HEK293 (cell line): ENCODE results near the gene PLEKHA6.
A peak's percentile ranks its signal among the peaks of the same experiment; 100 is the strongest.

Experiments used
- CTCF ChIA-PET: fragments of 350-600 bp; formaldehyde crosslinking; extraction: SDS; loops from one replicate; lab custom pipeline; 2021; ENCODE audit warnings: antibody characterized with exemption; lab: Yijun Ruan, JAX
- POLR2A ChIA-PET: fragments of 300-600 bp; formaldehyde crosslinking; extraction: SDS; loops from one replicate; lab custom pipeline; 2020; ENCODE audit warnings: antibody characterized with exemption, inconsistent platforms; lab: Yijun Ruan, JAX
- H3K27ac ChIP-seq: fragments of 200-500 bp; sonication (Bioruptor generic); 2 replicates; pipeline ENCODE4 v1.5.1; 2014; ENCODE audit warnings: low read depth, low read length, control low read depth, inconsistent platforms; ENCODE audit errors: extremely low read depth
- H3K36me3 ChIP-seq, 2 experiments: fragments of 200-500 bp in 1 of 2; sonication (Bioruptor generic) in 1 of 2; 1 replicate in 1 of 2; 2 replicates in 1 of 2; pipeline ENCODE4 v1.5.1; 2014 to 2017; ENCODE audit warnings: inconsistent platforms in 2 of 2, low read length in 2 of 2; ENCODE audit not compliant: control insufficient read depth in 2 of 2, insufficient read depth in 1 of 2
- H3K4me1 ChIP-seq: fragments of 200-500 bp; sonication (Bioruptor generic); 2 replicates; pipeline ENCODE4 v1.5.1; 2014; ENCODE audit warnings: mild to moderate bottlenecking, low read length, inconsistent platforms; ENCODE audit not compliant: control insufficient read depth, insufficient read depth
- H3K4me3 ChIP-seq: 2 replicates; pipeline ENCODE4 v1.5.1; 2011; ENCODE audit warnings: low read depth, mild to moderate bottlenecking, control low read depth, low read length, moderate library complexity
- H3K9me3 ChIP-seq: fragments of 200-500 bp; sonication (Bioruptor generic); 2 replicates; pipeline ENCODE4 v1.5.1; 2014; ENCODE audit warnings: low read depth, low read length, inconsistent platforms; ENCODE audit not compliant: control insufficient read depth, insufficient read depth
- BCL11B ChIP-seq: fragments of 450-650 bp; formaldehyde crosslinking; IDR thresholded peaks from 2 replicates; pipeline ENCODE4 v1.5.1; 2016; ENCODE audit warnings: low read depth, missing biosample characterization, missing genetic modification characterization
- CTCF ChIP-seq: fragments of 450-650 bp; formaldehyde crosslinking; IDR thresholded peaks from 2 replicates; pipeline ENCODE4 v1.5.1; 2016; ENCODE audit warnings: missing biosample characterization, missing genetic modification characterization
- GLIS1 ChIP-seq: fragments of 450-650 bp; formaldehyde crosslinking; IDR thresholded peaks from 2 replicates; pipeline ENCODE4 v1.5.1; 2016; ENCODE audit warnings: missing biosample characterization, missing genetic modification characterization
- GLIS2 ChIP-seq: fragments of 450-650 bp; formaldehyde crosslinking; IDR thresholded peaks from 2 replicates; pipeline ENCODE4 v1.5.1; 2016; ENCODE audit warnings: missing biosample characterization, missing genetic modification characterization
- IKZF3 ChIP-seq: fragments of 450-650 bp; IDR thresholded peaks from 2 replicates; pipeline ENCODE4 v1.5.0; 2018; ENCODE audit warnings: missing biosample characterization, mild to moderate bottlenecking, missing genetic modification characterization, moderate library complexity
- INSM2 ChIP-seq: fragments of 450-650 bp; formaldehyde crosslinking; IDR thresholded peaks from 2 replicates; pipeline ENCODE4 v1.5.1; 2016; ENCODE audit warnings: missing biosample characterization, missing genetic modification characterization
- PATZ1 ChIP-seq: fragments of 450-650 bp; formaldehyde crosslinking; IDR thresholded peaks from 2 replicates; pipeline ENCODE4 v1.5.1; 2016; ENCODE audit warnings: missing biosample characterization, missing genetic modification characterization
- SCRT2 ChIP-seq: fragments of 450-650 bp; formaldehyde crosslinking; IDR thresholded peaks from 2 replicates; pipeline ENCODE4 v1.5.1; 2016; ENCODE audit warnings: missing biosample characterization, missing genetic modification characterization
- WT1 ChIP-seq: fragments of 450-650 bp; formaldehyde crosslinking; IDR thresholded peaks from 2 replicates; pipeline ENCODE4 v1.5.1; 2016; ENCODE audit warnings: missing biosample characterization, missing genetic modification characterization
- ZBTB17 ChIP-seq: fragments of 450-650 bp; formaldehyde crosslinking; IDR thresholded peaks from 2 replicates; pipeline ENCODE4 v1.5.1; 2016; ENCODE audit warnings: missing biosample characterization, missing genetic modification characterization
- ZBTB48 ChIP-seq: fragments of 450-650 bp; formaldehyde crosslinking; IDR thresholded peaks from 2 replicates; pipeline ENCODE4 v1.5.1; 2016; ENCODE audit warnings: missing biosample characterization, missing genetic modification characterization
- ZNF132 ChIP-seq: fragments of 450-650 bp; formaldehyde crosslinking; IDR thresholded peaks from 2 replicates; pipeline ENCODE4 v1.5.1; 2017; ENCODE audit warnings: missing biosample characterization, missing genetic modification characterization, borderline replicate concordance
- ZNF391 ChIP-seq: fragments of 450-650 bp; formaldehyde crosslinking; IDR thresholded peaks from 2 replicates; pipeline ENCODE4 v1.5.1; 2016; ENCODE audit warnings: low read depth, missing biosample characterization, missing genetic modification characterization, borderline replicate concordance
- ZNF398 ChIP-seq: fragments of 450-650 bp; formaldehyde crosslinking; IDR thresholded peaks from 2 replicates; pipeline ENCODE4 v1.5.1; 2017; ENCODE audit warnings: missing biosample characterization, missing genetic modification characterization
- ZNF501 ChIP-seq: fragments of 450-650 bp; formaldehyde crosslinking; IDR thresholded peaks from 2 replicates; pipeline ENCODE4 v1.5.1; 2016; ENCODE audit warnings: missing biosample characterization, missing genetic modification characterization
- ZNF600 ChIP-seq: fragments of 450-650 bp; formaldehyde crosslinking; IDR thresholded peaks from 2 replicates; pipeline ENCODE4 v1.5.1; 2016; ENCODE audit warnings: missing biosample characterization, missing genetic modification characterization
- ZNF785 ChIP-seq: fragments of 450-650 bp; formaldehyde crosslinking; IDR thresholded peaks from 2 replicates; pipeline ENCODE4 v1.5.1; 2016; ENCODE audit warnings: missing biosample characterization, missing genetic modification characterization

Gene PLEKHA6

GRCh38 chr1:204359474-204360255, at the start of gene PLEKHA6:
Gene PLEKHA6, minus strand, starts transcription at chr1:204359929. Its CDS starts 86,202 bp downstream, at chr1:204273727.
- H3K9me3 ChIP-seq = no peaks in the 10 kb centered on the region
- CTCF ChIA-PET = interaction anchor here (0.7 to 7.9 kb wide), 8 partner anchors 10 to 230 kb away, joined by 3 to 178 read pairs (median 5); partner anchors contain the start of genes GOLT1A and REN
- no peak within 1 kb of the TSS for H3K27ac ChIP-seq
- TF ChIP-seq WT1 (peak; percentile 27; the same call in 1 of the 2 replicates), ZBTB17 (peak; percentile 80), GLIS2 (tag by site-specific recombination) (peak; percentile 13; the same call in 1 of the 2 replicates), PATZ1 (tag by site-specific recombination) (no peak), ZNF600 (tag by site-specific recombination) (0 out of 2 replicates have a peak, but pooled peaks have one; percentile 19), ZBTB48 (tag by site-specific recombination) (peak; percentile 33; the same call in 1 of the 2 replicates), ZNF785 (tag by site-specific recombination) (no peak), SCRT2 (tag by site-specific recombination) (no peak), CTCF (peak; percentile 85), IKZF3 (0 out of 2 replicates have a peak, but pooled peaks have one; percentile 14), INSM2 (no peak), ZNF501 (no peak), ZNF391 (tag by site-specific recombination) (no peak), BCL11B (tag by site-specific recombination) (no peak), GLIS1 (peak; percentile 45; the same call in 1 of the 2 replicates), ZNF132 (tag by site-specific recombination) (no peak), ZNF398 (tag by site-specific recombination) (peak; percentile 29; the same call in 1 of the 2 replicates)
- H3K4me1 ChIP-seq = no peaks in the 10 kb centered on the region; the same call in 1 of the 2 replicates
- POLR2A ChIA-PET = interaction anchor here (0.7 kb wide), 1 partner anchor 282 kb away, joined by 3 read pairs; no protein-coding TSS in a partner anchor
- H3K36me3 ChIP-seq = no peaks in the 10 kb centered on the region
- H3K4me3 ChIP-seq = no peak within 1 kb of the TSS
